ENCODE results near the gene G2E3.
"Not testable (repeated sequence)": the region's sequence is repeated elsewhere in the genome, so short reads cannot be mapped to it uniquely, and the experiment has no call there.

Gene G2E3

DNA sequence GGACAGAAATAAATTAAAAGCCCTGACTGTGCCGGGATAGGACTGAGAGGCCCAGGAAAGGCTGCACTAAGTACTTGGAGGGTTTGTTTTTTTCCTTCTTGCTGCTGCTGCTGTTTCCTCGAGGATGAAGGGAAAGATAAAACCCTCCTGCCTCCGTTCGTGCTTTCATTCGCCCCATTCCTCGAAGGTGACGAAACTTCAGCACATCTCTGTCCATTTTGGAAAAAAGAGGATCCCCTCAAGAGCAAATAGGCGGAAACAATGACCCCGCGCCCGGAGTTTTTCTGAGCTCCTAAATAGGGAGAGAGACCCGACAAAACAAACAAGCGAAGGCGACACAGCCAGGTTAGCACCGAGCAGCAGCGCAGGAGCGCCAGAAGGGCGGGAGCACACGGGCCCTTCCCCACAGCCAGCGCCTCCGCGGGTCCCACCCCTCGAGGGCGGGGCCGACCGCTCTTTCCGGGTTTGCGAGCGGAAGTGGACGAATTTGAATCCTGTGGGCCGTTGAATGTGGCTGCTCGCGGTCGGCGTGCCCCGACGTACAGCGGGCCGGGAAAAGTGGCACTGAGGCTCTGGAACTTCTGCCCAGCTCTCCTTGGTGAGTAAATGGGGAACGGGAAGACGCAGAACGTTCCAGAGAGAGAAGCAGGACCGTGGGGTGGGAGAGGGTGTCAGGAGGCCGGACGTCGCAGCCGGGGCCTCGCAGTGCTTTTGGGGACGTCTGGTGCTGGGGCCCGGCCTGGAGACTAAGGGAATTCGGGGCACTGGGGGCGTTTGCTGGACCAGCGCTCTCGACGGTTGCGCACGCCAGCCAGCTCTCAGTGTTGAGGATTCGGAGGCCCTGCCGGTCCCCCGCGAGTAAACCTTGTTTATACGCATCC is at the start of gene G2E3:
TSS of gene G2E3 (plus strand) at position 484 of the 881 bp plus-strand sequence. CDS start 21,922 bp downstream, outside the sequence.
- DNase-seq (ENCODE audit: low read depth), result peak; percentile 54

DNA sequence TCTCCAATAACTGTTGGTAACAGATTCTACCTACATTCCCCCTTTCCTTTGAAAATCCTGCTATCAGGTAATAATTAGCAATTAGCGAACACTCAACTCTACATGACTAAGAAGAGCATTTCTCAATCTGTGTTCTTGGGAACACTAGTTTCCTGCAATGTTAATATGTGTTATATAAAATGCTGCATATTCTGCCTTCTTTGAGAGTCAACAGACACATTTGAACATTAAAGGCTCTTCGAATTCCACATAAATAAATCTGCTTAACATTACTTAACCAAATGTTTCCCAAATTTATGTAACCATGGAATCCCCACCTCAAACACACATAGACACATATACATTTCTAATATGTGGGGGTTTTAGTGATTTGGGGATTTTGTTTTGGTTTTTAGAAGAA is 41.2 kb upstream of the G2E3 start:
- no peak for DNase-seq (ENCODE audit: low read depth)

GRCh38 chr14:30518867-30519560 is 39.9 kb upstream of the G2E3 start:
- DNase-seq (ENCODE audit: low read depth), result no peak

DNA sequence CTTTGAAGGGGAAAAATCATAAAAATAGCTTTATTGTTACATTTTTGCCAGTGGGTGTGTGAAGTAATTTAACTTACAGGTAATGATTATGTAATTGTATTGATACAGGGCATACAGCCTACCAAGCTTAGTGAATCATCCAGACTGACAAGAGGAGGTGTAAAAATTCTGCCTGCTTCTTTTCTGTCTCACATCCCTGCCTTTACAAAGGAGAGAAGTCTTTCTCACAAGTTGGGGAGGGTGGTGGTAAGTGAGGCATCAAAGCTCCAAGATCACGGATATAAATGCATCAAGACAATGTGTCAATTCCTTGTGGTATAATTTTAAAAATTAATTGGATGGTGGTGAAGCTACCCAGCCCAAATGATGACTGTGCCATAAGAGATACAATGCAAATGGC is 39.0 kb upstream of the G2E3 start:
- no peak for DNase-seq (ENCODE audit: low read depth)

GRCh38 chr14:30520536-30520935 is 38.4 kb upstream of the G2E3 start:
- DNase-seq (ENCODE audit: low read depth), result no peak

DNA sequence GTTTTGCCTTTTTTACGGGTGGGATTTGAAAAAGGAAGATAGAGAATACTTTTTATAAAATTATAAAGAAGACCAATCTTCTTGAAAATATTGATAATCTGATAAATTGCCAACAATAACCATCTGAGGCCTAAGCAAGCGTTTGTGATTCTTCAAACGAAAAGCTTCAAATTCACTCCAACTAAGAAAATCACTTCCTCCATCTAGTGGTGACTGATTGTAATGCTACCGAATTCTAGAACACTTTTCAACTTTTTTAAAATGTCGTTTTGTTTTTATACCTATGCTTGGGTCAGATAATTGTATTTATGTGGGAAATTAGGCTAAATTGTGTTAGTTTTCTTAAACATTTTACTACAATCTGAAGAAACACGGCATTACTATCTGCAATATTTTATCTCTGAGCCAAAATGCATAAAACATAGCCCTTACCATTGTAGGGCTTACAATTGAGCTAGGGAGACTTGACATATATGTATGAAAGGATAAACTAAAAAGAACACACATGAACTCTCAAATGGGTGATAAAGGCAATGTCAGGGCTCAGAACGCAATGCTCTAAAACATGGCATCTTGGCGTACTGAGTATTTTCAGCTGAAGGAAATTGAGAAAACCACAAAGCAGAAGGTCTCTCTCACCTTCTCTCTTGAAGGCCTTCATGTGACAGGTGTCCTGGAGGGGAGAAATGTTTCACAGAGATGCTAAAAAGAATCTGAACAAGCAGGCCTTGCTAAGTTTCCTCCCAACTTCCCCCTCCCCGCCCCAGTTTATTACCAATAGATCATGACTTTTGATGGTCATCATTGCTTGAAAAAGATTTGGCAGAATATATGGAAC is 36.8 kb upstream of the G2E3 start:
- DNase-seq (ENCODE audit: low read depth), result no peak

- no peak for DNase-seq (ENCODE audit: low read depth)
Observed at GRCh38 chr14:30525833-30526232, 33.1 kb upstream of the G2E3 start.

GRCh38 chr14:30527196-30527595 is 31.8 kb upstream of the G2E3 start:
- no peak for DNase-seq (ENCODE audit: low read depth)

DNA sequence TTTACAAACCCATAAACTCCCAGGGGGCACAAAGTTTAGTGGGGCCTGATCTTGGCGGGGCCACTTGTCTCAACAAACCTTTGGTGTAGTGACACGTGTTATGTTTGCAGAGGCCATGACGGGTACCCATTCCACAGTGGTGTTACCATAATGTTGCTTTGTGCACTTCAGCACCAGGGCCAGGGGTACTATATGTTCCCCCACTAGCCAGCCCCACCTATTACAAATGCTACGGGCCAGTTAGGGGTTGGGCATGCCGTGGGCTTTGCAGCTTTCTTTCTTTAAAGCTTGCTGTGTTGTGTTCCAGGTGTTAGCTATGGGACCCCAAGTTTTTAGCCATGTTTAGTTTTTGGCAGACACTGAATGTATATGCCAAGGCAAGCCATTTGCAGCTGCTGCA is 30.8 kb upstream of the G2E3 start:
- no peak for DNase-seq (ENCODE audit: low read depth)

GRCh38 chr14:30528778-30529642 is 29.9 kb upstream of the G2E3 start:
- no peak for DNase-seq (ENCODE audit: low read depth)

DNA sequence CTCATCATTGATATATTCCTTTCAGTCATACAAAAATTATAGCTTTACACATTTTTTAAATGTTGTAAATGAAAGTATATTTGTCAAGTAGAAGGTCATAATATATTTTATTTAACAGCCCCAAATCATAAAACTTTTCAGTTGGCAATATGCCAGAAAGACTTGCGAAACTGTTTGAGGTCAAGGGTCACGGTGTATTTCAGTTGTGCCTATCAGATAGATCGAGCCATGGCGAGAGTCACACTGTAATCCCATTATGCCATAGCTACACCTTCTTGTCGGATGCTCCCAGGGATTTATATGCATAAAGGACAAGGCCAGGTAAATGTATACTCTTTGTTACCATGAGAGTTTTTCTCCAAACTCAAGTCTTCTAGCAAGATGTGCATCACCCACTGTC is 26.7 kb upstream of the G2E3 start:
- DNase-seq (ENCODE audit: low read depth), result no peak

- DNase-seq (ENCODE audit: low read depth), result no peak
Observed at GRCh38 chr14:30533126-30533525, 25.8 kb upstream of the G2E3 start.

- DNase-seq (ENCODE audit: low read depth), result no peak
Observed at GRCh38 chr14:30541318-30541717, 17.6 kb upstream of the G2E3 start.

DNA sequence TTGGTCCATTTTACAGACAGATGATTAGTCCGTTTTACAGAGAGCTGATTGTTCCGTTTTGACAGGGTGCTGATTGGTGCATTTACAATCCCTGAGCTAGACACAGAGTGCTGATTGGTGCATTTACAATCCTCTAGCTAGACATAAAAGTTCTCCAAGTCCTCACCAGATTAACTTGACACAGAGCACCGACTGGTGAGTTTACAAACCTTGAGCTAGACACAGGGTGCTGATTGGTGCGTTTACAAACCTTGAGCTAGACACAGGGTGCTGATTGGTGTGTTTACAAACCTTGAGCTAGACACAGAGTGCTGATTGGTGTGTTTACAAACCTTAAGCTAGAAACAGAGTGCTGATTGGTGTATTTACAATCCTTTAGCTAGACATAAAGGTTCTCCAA is 12.2 kb upstream of the G2E3 start:
- DNase-seq (ENCODE audit: low read depth), result not testable (repeated sequence)

DNA sequence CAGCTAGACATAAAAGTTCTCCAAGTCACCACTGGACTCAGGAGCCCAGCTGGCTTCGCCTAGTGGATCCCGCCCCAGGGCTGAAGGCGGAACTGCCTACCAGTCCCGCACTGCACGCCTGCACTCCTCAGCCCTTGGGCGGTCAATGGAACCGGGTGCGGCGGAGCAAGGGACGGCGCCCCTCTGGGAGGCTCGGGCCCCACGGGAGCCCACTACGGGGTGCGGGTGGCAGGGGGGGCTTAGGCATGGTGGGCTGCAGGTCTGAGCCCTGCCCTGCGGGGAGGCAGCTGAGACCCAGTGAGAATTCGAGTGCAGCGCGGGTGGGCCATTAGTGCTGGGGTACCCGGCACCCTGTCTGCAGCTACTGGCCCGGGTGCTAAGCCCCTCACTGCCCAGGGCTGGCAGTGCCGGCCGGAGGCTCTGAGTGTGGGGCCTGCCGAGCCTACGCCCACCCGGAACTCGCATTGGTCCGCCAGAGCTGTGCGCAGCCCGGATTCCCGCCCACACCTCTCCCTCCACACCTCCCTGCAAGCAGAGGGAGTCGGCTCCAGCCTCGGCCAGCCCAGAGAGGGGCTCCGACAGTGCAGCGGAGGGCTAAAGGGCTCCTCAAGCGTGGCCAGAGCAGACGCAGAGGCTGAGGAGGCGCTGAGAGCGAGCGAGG is 11.4 kb upstream of the G2E3 start:
- DNase-seq (ENCODE audit: low read depth), result no peak

GRCh38 chr14:30550335-30550734 is 8.6 kb upstream of the G2E3 start:
- DNase-seq (ENCODE audit: low read depth), result no peak

- DNase-seq (ENCODE audit: low read depth), result no peak
Observed at GRCh38 chr14:30551460-30551859, 7.5 kb upstream of the G2E3 start.

- DNase-seq (ENCODE audit: low read depth), result no peak
Observed at GRCh38 chr14:30553311-30553989, 5.5 kb upstream of the G2E3 start.

DNA sequence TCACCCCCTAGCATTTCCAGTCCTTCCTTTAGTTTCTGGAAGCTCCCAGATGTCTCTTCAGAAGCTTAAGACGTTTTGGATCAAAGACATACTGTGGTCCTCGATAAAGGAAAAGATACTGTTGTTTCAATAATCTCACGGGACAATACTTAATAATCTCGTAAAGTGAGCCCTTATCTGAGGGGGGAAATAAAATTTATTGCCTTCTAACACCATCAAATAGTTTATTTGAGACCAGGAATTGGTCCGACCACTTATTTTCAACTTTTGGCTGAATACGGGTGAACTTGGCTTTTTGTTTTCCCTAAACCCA is 640 bp upstream of the G2E3 start:
- no peak for DNase-seq (ENCODE audit: low read depth)

DNA sequence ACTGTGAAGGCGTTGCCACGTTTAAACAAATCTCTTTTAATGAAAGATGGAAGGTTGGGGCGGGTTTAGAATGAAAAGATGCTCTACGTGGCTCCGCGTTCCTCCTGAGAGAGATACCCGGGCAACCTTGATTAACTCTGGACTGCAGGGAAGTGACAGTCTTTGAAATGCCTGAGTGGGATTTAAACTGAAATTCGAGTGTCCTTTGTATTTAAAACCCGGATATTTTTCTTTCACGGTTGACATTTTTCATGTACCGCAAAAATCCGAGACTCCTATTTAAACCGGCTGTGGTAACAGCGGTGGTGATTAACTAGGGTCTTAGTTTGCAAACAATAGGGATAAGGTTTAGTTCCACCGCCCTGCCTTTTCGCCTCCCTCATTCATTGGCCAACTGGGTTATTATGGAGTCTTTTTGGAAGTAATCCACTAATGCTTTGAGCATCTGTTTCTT is 707 bp downstream of the G2E3 start:
- DNase-seq (ENCODE audit: low read depth), result no peak

GRCh38 chr14:30560581-30560980 is 1.6 kb downstream of the G2E3 start:
- DNase-seq (ENCODE audit: low read depth), result no peak
